H9 (cell line): ENCODE results near the gene IFNK. TPM values are rescaled to one million over a fixed set of nuclear protein-coding genes. Genes with fewer than 3 reads are reported as not detected.

ENCODE experiments used
- DNase-seq: peaks from one replicate; pipeline ENCODE4 v3.0.0-alpha.2; 2017
- H2AFZ ChIP-seq: one replicate; pipeline ENCODE4 v1.6.1; 2013; ENCODE audit warnings: mild to moderate bottlenecking, low read length, control low read depth, moderate library complexity
- H2AK5ac ChIP-seq: 2 replicates; pipeline ENCODE4 v1.6.1; 2013; ENCODE audit warnings: low read length, control low read depth, mixed read lengths; ENCODE audit not compliant: insufficient read length
- H2BK120ac ChIP-seq: one replicate; pipeline ENCODE4 v1.6.1; 2013; ENCODE audit warnings: low read depth, mild to moderate bottlenecking, low read length, control low read depth, inconsistent platforms; ENCODE audit not compliant: poor library complexity, severe bottlenecking
- H2BK12ac ChIP-seq: 2 replicates; pipeline ENCODE4 v1.6.1; 2013; ENCODE audit warnings: low read length, control low read depth, mixed read lengths, low read depth; ENCODE audit not compliant: insufficient read length
- H2BK15ac ChIP-seq: 2 replicates; pipeline ENCODE4 v1.6.1; 2013; ENCODE audit warnings: low read depth, low read length, control low read depth
- H2BK20ac ChIP-seq: one replicate; pipeline ENCODE4 v1.6.1; 2013; ENCODE audit warnings: low read depth, mild to moderate bottlenecking, low read length, control low read depth, inconsistent platforms; ENCODE audit not compliant: poor library complexity, severe bottlenecking
- H2BK5ac ChIP-seq: 2 replicates; pipeline ENCODE4 v1.6.1; 2013; ENCODE audit warnings: low read length, control low read depth, mixed read lengths; ENCODE audit not compliant: insufficient read length
- H3K14ac ChIP-seq: 2 replicates; pipeline ENCODE4 v1.6.1; 2013; ENCODE audit warnings: low read length, control low read depth; ENCODE audit not compliant: insufficient read depth
- H3K18ac ChIP-seq: 2 replicates; pipeline ENCODE4 v1.6.1; 2013; ENCODE audit warnings: low read depth, mild to moderate bottlenecking, mixed read lengths, low read length, control low read depth; ENCODE audit not compliant: insufficient read length
- H3K23ac ChIP-seq: 2 replicates; pipeline ENCODE4 v1.6.1; 2013; ENCODE audit warnings: low read length, control low read depth, mixed read lengths, low read depth; ENCODE audit not compliant: insufficient read length
- H3K23me2 ChIP-seq: 2 replicates; pipeline ENCODE4 v1.6.1; 2013; ENCODE audit warnings: low read depth, mild to moderate bottlenecking, mixed read lengths, low read length, control low read depth; ENCODE audit not compliant: insufficient read length, poor library complexity, severe bottlenecking
- H3K27ac ChIP-seq: 2 replicates; pipeline ENCODE4 v1.5.1; 2013; ENCODE audit warnings: low read length, control low read depth, mixed read lengths, low read depth; ENCODE audit not compliant: insufficient read length
- H3K27me3 ChIP-seq: 2 replicates; pipeline ENCODE4 v1.6.1; 2013; ENCODE audit warnings: low read length, control low read depth, inconsistent platforms; ENCODE audit not compliant: insufficient read depth
- H3K4ac ChIP-seq: 2 replicates; pipeline ENCODE4 v1.6.1; 2013; ENCODE audit warnings: low read depth, mild to moderate bottlenecking, control low read depth, inconsistent platforms, low read length, moderate library complexity
- H3K4me1 ChIP-seq: 2 replicates; pipeline ENCODE4 v1.6.1; 2013; ENCODE audit warnings: low read length, control low read depth, inconsistent platforms; ENCODE audit not compliant: insufficient read depth
- H3K4me2 ChIP-seq: 2 replicates; pipeline ENCODE4 v1.6.1; 2013; ENCODE audit warnings: low read length, control low read depth, mixed read lengths; ENCODE audit not compliant: insufficient read length, insufficient read depth
- H3K56ac ChIP-seq: 2 replicates; pipeline ENCODE4 v1.6.1; 2013; ENCODE audit warnings: low read depth, mild to moderate bottlenecking, mixed read lengths, low read length, control low read depth; ENCODE audit not compliant: insufficient read length
- H3K79me1 ChIP-seq: 2 replicates; pipeline ENCODE4 v1.6.1; 2013; ENCODE audit warnings: low read depth, mild to moderate bottlenecking, moderate library complexity, low read length, control low read depth, inconsistent platforms; ENCODE audit not compliant: insufficient read depth, poor library complexity, severe bottlenecking
- H3K79me2 ChIP-seq: 2 replicates; pipeline ENCODE4 v1.6.1; 2013; ENCODE audit warnings: low read length, control low read depth, inconsistent platforms; ENCODE audit not compliant: insufficient read depth
- H3K9ac ChIP-seq: 2 replicates; pipeline ENCODE4 v1.6.1; 2013; ENCODE audit warnings: low read length, control low read depth, mixed read lengths; ENCODE audit not compliant: insufficient read length; ENCODE audit errors: extremely low read depth
- H3K9me3 ChIP-seq: one replicate; pipeline ENCODE4 v1.6.1; 2013; ENCODE audit warnings: low read depth, low read length, inconsistent platforms; ENCODE audit not compliant: control insufficient read depth
- H3T11ph ChIP-seq: one replicate; pipeline ENCODE4 v1.6.1; 2013; ENCODE audit warnings: mild to moderate bottlenecking, low read length, control low read depth, inconsistent platforms
- H4K20me1 ChIP-seq: one replicate; pipeline ENCODE4 v1.6.1; 2013; ENCODE audit not compliant: control insufficient read depth, insufficient read length, insufficient read depth
- H4K5ac ChIP-seq: 2 replicates; pipeline ENCODE4 v1.6.1; 2013; ENCODE audit warnings: low read depth, mild to moderate bottlenecking, mixed read lengths, low read length, control low read depth; ENCODE audit not compliant: insufficient read length
- H4K8ac ChIP-seq: replicated peaks from 2 replicates; pipeline ENCODE4 v1.6.1; 2013; ENCODE audit warnings: low read length, control low read depth, mixed read lengths, low read depth; ENCODE audit not compliant: insufficient read length
- H4K91ac ChIP-seq: 2 replicates; pipeline ENCODE4 v1.6.1; 2013; ENCODE audit warnings: low read depth, mild to moderate bottlenecking, moderate library complexity, mixed read lengths, low read length, control low read depth; ENCODE audit not compliant: insufficient read length
- H3K27ac Mint-ChIP-seq, 3 experiments: 2 replicates in 2 of 3; 3 replicates in 1 of 3; pipeline ENCODE4 v1.8.0; 2020 to 2021; ENCODE audit warnings: mixed read lengths in 3 of 3, mild to moderate bottlenecking in 1 of 3, moderate library complexity in 1 of 3
- H3K27me3 Mint-ChIP-seq: 2 replicates; pipeline ENCODE4 v1.8.0; 2021; ENCODE audit warnings: low read depth, mild to moderate bottlenecking, moderate library complexity, mixed read lengths
- H3K36me3 Mint-ChIP-seq, 3 experiments: 2 replicates in 2 of 3; 3 replicates in 1 of 3; pipeline ENCODE4 v1.8.0; 2020 to 2021; ENCODE audit warnings: low read depth in 3 of 3, mixed read lengths in 3 of 3; ENCODE audit not compliant: insufficient read depth in 1 of 3
- H3K4me1 Mint-ChIP-seq, 2 experiments: 2 replicates each; pipeline ENCODE4 v1.8.0; 2020; ENCODE audit warnings: mixed read lengths in 2 of 2
- H3K4me3 Mint-ChIP-seq, 2 experiments: 2 replicates in 1 of 2; 3 replicates in 1 of 2; pipeline ENCODE4 v1.8.0; 2020 to 2021; ENCODE audit warnings: mild to moderate bottlenecking in 2 of 2, mixed read lengths in 2 of 2, moderate library complexity in 1 of 2
- H3K9me3 Mint-ChIP-seq, 2 experiments: 2 replicates in 1 of 2; 3 replicates in 1 of 2; pipeline ENCODE4 v1.8.0; 2020; ENCODE audit warnings: mild to moderate bottlenecking in 2 of 2, mixed read lengths in 2 of 2, moderate library complexity in 1 of 2
- WGBS: extraction: QIAGEN DNeasy Blood & Tissue Kit; methylation state at CpG from one replicate; pipeline ENCODE4 v1.1.7; 2013; ENCODE audit warnings: missing lambda C conversion rate, low lambda C conversion rate, mixed read lengths; ENCODE audit not compliant: insufficient read length; ENCODE audit errors: extremely low coverage; 5-methylcytosine and 5-hydroxymethylcytosine counted together
- total RNA-seq: library from RNA; stranded (reverse); gene quantifications from 2 replicates; pipeline ENCODE4 v1.2.1, GENCODE V29; 2021
- TF ChIP-seq, protein P1 (sequence below): fragments of 200-600 bp; sonication (generic); conservative IDR thresholded peaks from 3 replicates; pipeline ENCODE4 v1.8.0; 2021; ENCODE audit warnings: antibody characterized with exemption, mild to moderate bottlenecking

Gene IFNK
- total RNA-seq, 1 experiment from 2014 or later: not detected

DNA sequence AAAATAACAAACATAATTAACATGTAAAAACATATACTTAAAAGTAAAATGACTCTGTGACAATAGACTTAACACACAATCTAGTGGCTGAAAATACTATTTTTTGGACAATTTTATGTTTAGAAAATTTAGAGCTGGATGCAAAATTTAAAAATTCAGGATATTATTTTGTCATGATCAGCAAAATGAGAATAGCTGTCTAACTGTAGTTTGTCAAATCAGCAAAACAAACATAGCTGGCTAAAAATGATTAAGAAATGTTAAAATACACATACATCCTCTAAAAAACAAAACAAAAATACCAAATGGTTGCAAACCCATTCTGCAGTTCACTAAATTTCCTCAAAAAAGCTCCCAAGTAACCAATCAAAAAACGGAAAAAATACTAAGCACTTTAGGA, 30.6 kb downstream of the IFNK start:
- no peak for DNase-seq
- Histone ChIP-seq H3K4ac (no peak overlapping the region), H3K9ac (no peak overlapping the region), H4K8ac (no peak overlapping the region), H3K23ac (no peak overlapping the region), H3T11ph (no peak overlapping the region), H3K27me3 (no peaks in the 10 kb centered on the region), H3K23me2 (no peaks in the 10 kb centered on the region), H2BK20ac (no peak overlapping the region), H2BK15ac (no peak overlapping the region), H3K14ac (no peak overlapping the region), H2AK5ac (no peak overlapping the region), H4K91ac (no peak overlapping the region), H3K4me2 (no peak overlapping the region), H3K9me3 (no peaks in the 10 kb centered on the region), H3K56ac (no peak overlapping the region), H2BK120ac (no peak overlapping the region), H4K5ac (no peak overlapping the region), H4K20me1 (no peaks in the 10 kb centered on the region), H2AFZ (no peak overlapping the region), H3K27ac (no peak overlapping the region), H3K18ac (no peak overlapping the region), H2BK12ac (no peak overlapping the region), H3K79me1 (no peaks in the 10 kb centered on the region), H3K4me1 (no peaks in the 10 kb centered on the region), H2BK5ac (no peak overlapping the region), H3K79me2 (no peaks in the 10 kb centered on the region)
- WGBS: no CpG with 5 or more reads among the region's 1 CpG
- Mint-ChIP-seq H3K36me3 (peaks cover 2 to 48% (median 37%) of the 10 kb centered on the region in 3 experiments; a peak in 5 of 7 replicates), H3K27ac (no peak overlapping the region), H3K27me3 (no peaks in the 10 kb centered on the region), H3K4me1 (no peaks in the 10 kb centered on the region), H3K9me3 (no peaks in the 10 kb centered on the region), H3K4me3 (no peak overlapping the region)
- TF ChIP-seq, protein P1, sequence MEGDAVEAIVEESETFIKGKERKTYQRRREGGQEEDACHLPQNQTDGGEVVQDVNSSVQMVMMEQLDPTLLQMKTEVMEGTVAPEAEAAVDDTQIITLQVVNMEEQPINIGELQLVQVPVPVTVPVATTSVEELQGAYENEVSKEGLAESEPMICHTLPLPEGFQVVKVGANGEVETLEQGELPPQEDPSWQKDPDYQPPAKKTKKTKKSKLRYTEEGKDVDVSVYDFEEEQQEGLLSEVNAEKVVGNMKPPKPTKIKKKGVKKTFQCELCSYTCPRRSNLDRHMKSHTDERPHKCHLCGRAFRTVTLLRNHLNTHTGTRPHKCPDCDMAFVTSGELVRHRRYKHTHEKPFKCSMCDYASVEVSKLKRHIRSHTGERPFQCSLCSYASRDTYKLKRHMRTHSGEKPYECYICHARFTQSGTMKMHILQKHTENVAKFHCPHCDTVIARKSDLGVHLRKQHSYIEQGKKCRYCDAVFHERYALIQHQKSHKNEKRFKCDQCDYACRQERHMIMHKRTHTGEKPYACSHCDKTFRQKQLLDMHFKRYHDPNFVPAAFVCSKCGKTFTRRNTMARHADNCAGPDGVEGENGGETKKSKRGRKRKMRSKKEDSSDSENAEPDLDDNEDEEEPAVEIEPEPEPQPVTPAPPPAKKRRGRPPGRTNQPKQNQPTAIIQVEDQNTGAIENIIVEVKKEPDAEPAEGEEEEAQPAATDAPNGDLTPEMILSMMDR: no peak
